Nucleus accumbens (tissue), 56 donors: ENCODE results near the gene LTA4H.
"Not testable (repeated sequence)": the region's sequence is repeated elsewhere in the genome, so short reads cannot be mapped to it uniquely, and the experiment has no call there.

Experiments
- DNase-seq, 56 donors: peaks; one replicate each; lab custom pipeline; 2025; lab: John Stamatoyannopoulos, UW

Gene LTA4H

GRCh38 chr12:96035283-96036236, at the start of gene LTA4H:
TSS of gene LTA4H (minus strand) at chr12:96035587. CDS start at chr12:96035519, 68 bp downstream.
- DNase-seq: peak; percentile 81 to 99 (median 95)

- no peak for DNase-seq
Measured at GRCh38 chr12:96084624-96085023, 49.2 kb upstream of the LTA4H start.

DNA sequence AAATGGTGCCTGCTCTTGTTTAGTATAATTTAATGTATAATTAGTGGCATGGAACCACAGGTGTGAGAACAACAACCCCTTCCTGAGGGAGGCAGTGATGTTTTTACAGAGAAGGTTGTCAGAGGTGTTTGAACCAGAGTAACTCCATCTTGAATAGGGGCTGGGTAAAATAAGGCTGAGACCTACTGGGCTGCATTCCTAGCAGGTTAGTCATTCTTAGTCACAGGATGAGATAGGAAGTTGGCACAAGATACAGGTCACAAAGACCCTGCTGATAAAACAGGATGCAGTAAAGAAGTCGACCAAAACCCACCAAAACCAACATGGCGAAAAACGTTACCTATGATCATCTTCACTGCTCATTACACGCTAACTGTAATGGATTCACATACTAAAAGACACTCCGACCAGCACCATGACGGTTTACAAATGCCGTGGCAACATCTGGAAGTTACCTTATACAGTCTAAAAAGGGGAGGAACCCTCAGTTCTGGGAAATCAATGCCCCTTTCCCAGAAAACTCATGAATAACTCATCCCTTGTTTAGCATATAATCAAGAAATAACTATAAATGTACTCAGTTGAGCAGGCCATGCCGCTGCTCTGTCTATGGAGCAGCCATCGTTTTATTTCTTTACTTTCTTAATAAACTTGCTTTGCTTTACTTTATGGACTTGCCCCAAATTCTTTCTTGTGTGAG, 47.8 kb upstream of the LTA4H start:
- no peak for DNase-seq

GRCh38 chr12:96081596-96081995, 46.2 kb upstream of the LTA4H start:
- no peak for DNase-seq

DNA sequence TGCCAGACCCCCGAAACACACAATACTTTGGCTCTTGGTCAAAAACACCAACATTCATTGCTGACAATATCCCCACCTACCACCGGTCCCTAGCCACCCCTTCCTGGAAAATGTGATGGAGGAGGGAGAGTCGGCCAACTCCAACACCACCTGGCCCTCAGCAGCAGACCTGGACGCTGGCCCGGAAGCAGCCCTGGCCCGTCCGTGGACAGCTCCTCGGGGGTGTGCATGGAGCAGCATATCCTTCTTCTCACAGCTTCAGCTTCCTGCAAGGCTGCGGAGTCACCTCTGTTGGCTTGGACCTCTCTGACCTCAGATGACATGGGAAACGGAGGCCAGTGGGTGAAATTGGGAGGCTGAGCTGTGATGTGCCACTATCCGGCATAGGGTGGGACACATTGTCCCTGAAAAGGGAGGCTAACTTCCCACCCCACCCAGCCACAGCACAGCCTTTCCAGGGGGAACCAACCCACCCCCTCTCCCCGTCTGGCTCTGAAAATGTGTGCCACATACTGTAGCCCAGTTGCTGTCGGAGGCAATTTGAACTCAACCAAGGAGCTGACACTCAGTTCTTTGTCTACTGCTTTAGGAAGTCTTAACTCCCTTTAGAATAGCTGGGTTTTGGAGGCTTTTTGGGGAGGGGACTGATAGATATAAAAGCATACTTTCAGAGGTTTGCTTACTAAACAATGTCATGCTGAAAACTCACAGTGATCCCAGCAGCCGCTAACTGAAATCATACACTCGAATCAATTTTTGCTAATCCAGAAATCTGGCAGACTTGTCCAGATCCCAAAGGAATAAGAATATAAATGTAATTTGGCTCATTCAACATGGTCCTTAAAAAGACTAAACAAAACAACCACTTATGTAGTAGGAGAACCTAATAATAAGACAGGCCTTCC, 43.1 kb upstream of the LTA4H start:
- DNase-seq: no peak

DNA sequence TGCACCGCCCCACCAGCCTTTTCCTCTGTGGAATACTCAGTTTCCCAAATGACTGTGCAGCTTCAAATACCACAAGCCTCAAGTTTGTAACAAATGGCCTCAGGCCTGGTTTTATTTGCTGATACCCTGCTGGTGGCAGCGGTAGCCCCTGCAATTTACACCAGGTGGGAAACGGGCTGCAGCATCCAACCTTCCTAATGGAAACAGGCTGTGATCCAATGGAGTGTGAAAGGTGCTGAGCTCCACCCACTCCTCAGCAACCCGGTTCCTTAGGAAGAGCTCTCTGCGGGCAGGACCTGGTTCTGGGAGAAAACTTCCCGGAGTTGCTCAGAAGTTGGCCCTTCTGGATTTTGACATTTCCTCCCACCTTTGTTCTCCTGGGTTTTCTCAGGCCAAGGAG, 41.7 kb upstream of the LTA4H start:
- DNase-seq: no peak

DNA sequence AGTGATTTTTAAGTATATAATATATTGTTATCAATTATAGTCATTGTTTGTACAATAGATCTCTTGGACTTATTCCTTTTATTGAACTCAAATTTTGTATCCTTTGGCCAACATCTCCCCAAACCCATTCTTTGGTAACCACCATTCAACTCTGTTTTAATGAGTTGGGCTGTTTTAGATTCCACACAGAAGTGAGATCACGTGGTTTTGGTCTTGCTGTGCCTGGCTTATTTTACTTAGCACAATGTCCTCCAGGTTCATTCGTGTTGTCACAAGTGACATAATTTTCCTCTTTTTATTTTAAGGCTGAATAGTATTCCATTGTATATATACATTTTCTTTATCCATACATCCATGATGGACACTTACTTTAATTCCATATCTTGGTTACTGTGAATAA, 40.2 kb upstream of the LTA4H start:
- DNase-seq: no peak

GRCh38 chr12:96073346-96074330, 38.3 kb upstream of the LTA4H start:
- DNase-seq: no peak

- DNase-seq: no peak
Measured at GRCh38 chr12:96070670-96071279, 35.4 kb upstream of the LTA4H start.

- DNase-seq: no peak
Measured at GRCh38 chr12:96069511-96070231, 34.3 kb upstream of the LTA4H start.

GRCh38 chr12:96068636-96069035, 33.2 kb upstream of the LTA4H start:
- no peak for DNase-seq

GRCh38 chr12:96068111-96068510, 32.7 kb upstream of the LTA4H start:
- DNase-seq: no peak

GRCh38 chr12:96065776-96066175, 30.4 kb upstream of the LTA4H start:
- not testable (repeated sequence) for DNase-seq

GRCh38 chr12:96064966-96065365, 29.6 kb upstream of the LTA4H start:
- no peak for DNase-seq

DNA sequence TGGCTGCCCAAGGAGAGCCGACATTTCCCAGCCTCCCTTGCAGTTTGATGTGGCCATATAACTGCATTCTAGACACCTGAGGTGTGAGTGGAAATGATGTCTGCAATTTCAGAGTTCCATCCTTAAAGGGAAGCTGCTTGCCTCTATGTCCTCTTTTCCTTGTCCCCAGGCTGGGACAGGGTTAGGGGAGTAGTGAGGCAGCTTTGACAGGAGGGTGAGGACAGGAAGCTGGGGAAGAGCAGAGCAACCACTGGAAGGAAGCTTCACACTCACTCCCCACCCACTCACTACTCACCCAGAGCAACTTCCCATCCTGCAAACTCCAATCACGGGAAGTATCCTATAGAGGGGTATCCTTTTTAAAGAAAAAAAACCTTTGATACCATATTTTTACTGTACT, 28.9 kb upstream of the LTA4H start:
- DNase-seq: no peak

- DNase-seq: no peak
Measured at GRCh38 chr12:96063046-96063445, 27.7 kb upstream of the LTA4H start.

- DNase-seq: peak in 40 of 56 donors; percentile 2 to 74 (median 22)
Measured at GRCh38 chr12:96061864-96062453, 26.6 kb upstream of the LTA4H start.

- no peak for DNase-seq
Measured at GRCh38 chr12:96061323-96061722, 25.9 kb upstream of the LTA4H start.
